Measurements from ENCODE around the gene RYR2.
"Not testable (repeated sequence)": the region's sequence is repeated elsewhere in the genome, so short reads cannot be mapped to it uniquely, and the experiment has no call there.

RYR2 gene

GRCh38 chr1:237562242-237562823, 520.3 kb downstream of the RYR2 start:
- DNase-seq (ENCODE audit: low read depth in 3 of 3), result no peak

- DNase-seq (ENCODE audit: low read depth in 3 of 3), result no peak
These were observed 523.3 kb downstream of the RYR2 start for GRCh38 chr1:237565236-237565635.

- DNase-seq (ENCODE audit: low read depth in 3 of 3), result no peak
These were observed 524.6 kb downstream of the RYR2 start for GRCh38 chr1:237566581-237566980.

- DNase-seq (ENCODE audit: low read depth in 3 of 3), result no peak
These were observed 527.0 kb downstream of the RYR2 start for GRCh38 chr1:237568955-237569354.

- DNase-seq (ENCODE audit: low read depth in 3 of 3), result no peak
These were observed 528.5 kb downstream of the RYR2 start for GRCh38 chr1:237570530-237570929.

GRCh38 chr1:237574536-237574935, 532.6 kb downstream of the RYR2 start:
- no peak for DNase-seq (ENCODE audit: low read depth in 3 of 3)

- no peak for DNase-seq (ENCODE audit: low read depth in 3 of 3)
These were observed 536.6 kb downstream of the RYR2 start for GRCh38 chr1:237578540-237578939.

- no peak for DNase-seq (ENCODE audit: low read depth in 3 of 3)
These were observed 538.7 kb downstream of the RYR2 start for GRCh38 chr1:237580726-237581125.

- no peak for DNase-seq (ENCODE audit: low read depth in 3 of 3)
These were observed 541.3 kb downstream of the RYR2 start for GRCh38 chr1:237583270-237583669.

- DNase-seq (ENCODE audit: low read depth in 3 of 3), result no peak
These were observed 541.8 kb downstream of the RYR2 start for GRCh38 chr1:237583756-237584155.

GRCh38 chr1:237590386-237590785, 548.4 kb downstream of the RYR2 start:
- DNase-seq (ENCODE audit: low read depth in 3 of 3), result no peak

GRCh38 chr1:237591353-237591752, 549.4 kb downstream of the RYR2 start:
- no peak for DNase-seq (ENCODE audit: low read depth in 3 of 3)

- DNase-seq (ENCODE audit: low read depth in 3 of 3), result not testable (repeated sequence)
These were observed 561.1 kb downstream of the RYR2 start for GRCh38 chr1:237603036-237603568.

- no peak for DNase-seq (ENCODE audit: low read depth in 3 of 3)
These were observed 566.4 kb downstream of the RYR2 start for GRCh38 chr1:237608433-237608832.

- DNase-seq (ENCODE audit: low read depth in 3 of 3), result no peak
These were observed 568.2 kb downstream of the RYR2 start for GRCh38 chr1:237610157-237610556.

GRCh38 chr1:237613984-237614383, 572.0 kb downstream of the RYR2 start:
- no peak for DNase-seq (ENCODE audit: low read depth in 3 of 3)

- DNase-seq (ENCODE audit: low read depth in 3 of 3), result no peak
These were observed 577.6 kb downstream of the RYR2 start for GRCh38 chr1:237619553-237619952.

GRCh38 chr1:237634922-237635321, 592.9 kb downstream of the RYR2 start:
- DNase-seq (ENCODE audit: low read depth in 3 of 3), result no peak

- DNase-seq (ENCODE audit: low read depth in 3 of 3), result no peak
These were observed 596.6 kb downstream of the RYR2 start for GRCh38 chr1:237638555-237638954.

GRCh38 chr1:237640011-237640671, 598.2 kb downstream of the RYR2 start:
- no peak for DNase-seq (ENCODE audit: low read depth in 3 of 3)

GRCh38 chr1:237640966-237641365, 599.0 kb downstream of the RYR2 start:
- no peak for DNase-seq (ENCODE audit: low read depth in 3 of 3)

GRCh38 chr1:237650809-237651208, 608.8 kb downstream of the RYR2 start:
- no peak for DNase-seq (ENCODE audit: low read depth in 3 of 3)

- DNase-seq (ENCODE audit: low read depth in 3 of 3), result no peak
These were observed 613.8 kb downstream of the RYR2 start for GRCh38 chr1:237655778-237656177.

GRCh38 chr1:237664348-237664747, 622.4 kb downstream of the RYR2 start:
- DNase-seq (ENCODE audit: low read depth in 3 of 3), result no peak
